Esophagus squamous epithelium (tissue), 5 donors: ENCODE results near the gene SIL1. TPM values are rescaled to one million over a fixed set of nuclear protein-coding genes. Genes with fewer than 3 reads are reported as not detected.
"Not testable (repeated sequence)": the region's sequence is repeated elsewhere in the genome, so short reads cannot be mapped to it uniquely, and the experiment has no call there.

Experiments
- DNase-seq: peaks from one replicate; lab custom pipeline; 2025; lab: John Stamatoyannopoulos, UW
- H3K27ac ChIP-seq, 4 donors: fragments of 200-600 bp; sonication (generic); one replicate each; pipeline ENCODE4 v1.5.1; 2016 to 2019; ENCODE audit warnings: mild to moderate bottlenecking in 1 of 4
- H3K27me3 ChIP-seq, 4 donors: fragments of 200-600 bp; sonication (generic); 1 replicate in 3 of 4; 2 replicates in 1 of 4; pipeline versions ENCODE4 v1.5.1 to v1.6.0; 2017 to 2021; ENCODE audit warnings: antibody characterized with exemption in 1 of 4
- H3K36me3 ChIP-seq, 3 donors: fragments of 200-600 bp; sonication (generic); one replicate each; pipeline ENCODE4 v1.5.1; 2016 to 2019
- H3K4me1 ChIP-seq, 3 donors: fragments of 200-600 bp; sonication (generic); one replicate each; pipeline ENCODE4 v1.5.1; 2017 to 2019
- H3K4me3 ChIP-seq, 4 donors: fragments of 200-600 bp; sonication (generic); 1 replicate in 3 of 4; 2 replicates in 1 of 4; pipeline ENCODE4 v1.5.1; 2016 to 2019; ENCODE audit warnings: mild to moderate bottlenecking in 2 of 4, moderate library complexity in 1 of 4
- H3K9me3 ChIP-seq, 3 donors: fragments of 200-600 bp; sonication (generic); one replicate each; pipeline ENCODE4 v1.5.1; 2016 to 2019
- POLR2A ChIP-seq, 4 donors: fragments of 450-650 bp; IDR thresholded peaks; one replicate each; pipeline ENCODE4 v1.6.1; 2017; ENCODE audit warnings: antibody characterized with exemption in 4 of 4, mild to moderate bottlenecking in 4 of 4, moderate library complexity in 3 of 4
- WGBS, 2 donors: methylation state at CpG; one replicate each; pipeline ENCODE4 v1.1.5; 2018; 5-methylcytosine and 5-hydroxymethylcytosine counted together
- intact Hi-C: fragments of 100-400 bp; cut with DNase I; formaldehyde crosslinking; loops from one replicate; pipeline ENCODE4 v1.15.0; 2022
- total RNA-seq, 4 donors: library from RNA; depleted of rRNA; stranded (reverse); fragments of >200 nt; gene quantifications; one replicate each; pipeline ENCODE4 v1.1.0, GENCODE V29; 2016
- TF ChIP-seq, protein P1 (sequence below), 6 experiments: fragments of 450-650 bp in 4 of 6; fragments of 200-600 bp in 2 of 6; sonication (generic) in 2 of 6; IDR thresholded peaks; one replicate each; pipeline ENCODE4 v1.5.1; 2016 to 2019; ENCODE audit warnings: antibody characterized with exemption in 6 of 6, mild to moderate bottlenecking in 4 of 6, moderate library complexity in 4 of 6
- donor health status: DM: yes; HTN: yes; CAD: no.

The SIL1 gene
- total RNA-seq, 4 donors from 2014 or later: 18.0 to 34.6 (median 18.3) TPM

DNA sequence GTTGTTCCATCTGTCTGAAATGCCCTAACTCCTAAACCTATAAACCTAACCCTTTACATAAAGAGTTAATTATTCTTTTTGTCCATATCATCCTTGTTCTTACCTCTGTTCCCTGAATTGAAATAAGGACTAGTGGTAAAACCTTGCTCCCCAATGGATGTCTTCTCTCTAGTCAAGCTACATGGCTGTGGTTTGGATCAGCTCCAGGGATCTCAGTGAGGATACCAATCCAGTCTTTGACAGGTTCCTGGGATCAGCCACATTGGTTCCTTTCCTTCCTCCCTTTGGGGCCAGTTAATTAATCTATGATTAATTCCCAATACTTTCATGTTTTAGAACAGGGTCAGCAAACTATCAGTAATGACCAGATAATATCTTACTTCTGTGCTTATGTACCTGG, 151.6 kb downstream of the SIL1 start:
- peaks cover 0 to 19% (median 15%) of the 10 kb centered on the region in 3 donors for H3K4me1 ChIP-seq
- no peaks in the 10 kb centered on the region for H3K27me3 ChIP-seq
- no peak overlapping the region for H3K27ac ChIP-seq
- H3K36me3 ChIP-seq: peaks cover 0 to 23% (median 0%) of the 10 kb centered on the region in 3 donors
- no peak overlapping the region for H3K4me3 ChIP-seq
- TF ChIP-seq, protein P1, sequence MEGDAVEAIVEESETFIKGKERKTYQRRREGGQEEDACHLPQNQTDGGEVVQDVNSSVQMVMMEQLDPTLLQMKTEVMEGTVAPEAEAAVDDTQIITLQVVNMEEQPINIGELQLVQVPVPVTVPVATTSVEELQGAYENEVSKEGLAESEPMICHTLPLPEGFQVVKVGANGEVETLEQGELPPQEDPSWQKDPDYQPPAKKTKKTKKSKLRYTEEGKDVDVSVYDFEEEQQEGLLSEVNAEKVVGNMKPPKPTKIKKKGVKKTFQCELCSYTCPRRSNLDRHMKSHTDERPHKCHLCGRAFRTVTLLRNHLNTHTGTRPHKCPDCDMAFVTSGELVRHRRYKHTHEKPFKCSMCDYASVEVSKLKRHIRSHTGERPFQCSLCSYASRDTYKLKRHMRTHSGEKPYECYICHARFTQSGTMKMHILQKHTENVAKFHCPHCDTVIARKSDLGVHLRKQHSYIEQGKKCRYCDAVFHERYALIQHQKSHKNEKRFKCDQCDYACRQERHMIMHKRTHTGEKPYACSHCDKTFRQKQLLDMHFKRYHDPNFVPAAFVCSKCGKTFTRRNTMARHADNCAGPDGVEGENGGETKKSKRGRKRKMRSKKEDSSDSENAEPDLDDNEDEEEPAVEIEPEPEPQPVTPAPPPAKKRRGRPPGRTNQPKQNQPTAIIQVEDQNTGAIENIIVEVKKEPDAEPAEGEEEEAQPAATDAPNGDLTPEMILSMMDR (IDR thresholded peaks at IDR 0.05): no peak
- TF ChIP-seq POLR2A (IDR thresholded peaks at IDR 0.05): no peak
- no peak for DNase-seq
- no peaks in the 10 kb centered on the region for H3K9me3 ChIP-seq
- intact Hi-C loops: no loop called here

DNA sequence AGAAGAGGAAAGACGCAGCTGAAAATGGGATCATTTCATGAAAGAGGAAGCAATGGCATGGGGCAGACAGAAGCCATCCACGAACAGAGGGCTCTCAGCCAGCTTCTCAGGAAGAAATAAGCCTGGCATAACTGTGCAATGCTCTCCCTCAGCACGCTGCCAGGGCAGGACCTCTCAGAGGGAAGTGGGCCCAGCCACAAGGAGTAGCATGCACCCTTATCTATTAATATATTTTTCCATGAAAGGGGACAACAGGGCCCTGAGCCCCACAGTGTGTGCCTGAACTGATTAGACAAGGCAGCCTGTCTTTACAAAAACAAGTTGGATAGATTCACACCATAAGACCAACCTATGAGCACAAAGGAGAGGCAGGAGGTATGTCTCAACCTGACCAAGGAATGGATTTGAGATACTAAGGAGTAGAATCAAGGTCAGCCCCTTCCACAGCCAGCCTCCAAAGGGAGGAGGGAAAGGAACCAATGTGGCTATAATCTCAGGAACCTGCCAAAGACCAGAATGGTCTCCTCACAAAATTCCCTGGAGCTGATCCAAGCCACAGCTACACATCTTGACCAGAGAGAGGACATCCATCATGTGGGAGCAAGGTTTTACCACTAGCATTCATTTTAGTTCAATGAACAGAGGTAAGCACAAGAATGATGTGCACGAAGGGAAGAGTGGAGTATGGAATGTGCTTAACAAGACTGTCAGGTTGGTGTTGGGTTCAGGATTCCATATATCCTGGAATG, 154.8 kb downstream of the SIL1 start:
- Histone ChIP-seq H3K4me1 (no peaks in the 10 kb centered on the region), H3K9me3 (no peaks in the 10 kb centered on the region), H3K27ac (no peak overlapping the region), H3K36me3 (peaks cover 0 to 13% (median 0%) of the 10 kb centered on the region in 3 donors), H3K27me3 (no peaks in the 10 kb centered on the region), H3K4me3 (no peak overlapping the region)
- TF ChIP-seq POLR2A (IDR thresholded peaks at IDR 0.05): no peak
- TF ChIP-seq, protein P1 (IDR thresholded peaks at IDR 0.05): no peak
- intact Hi-C loops: no loop called here
- 82 to 83% methylated on average over 4 of the region's 4 CpGs for WGBS, 2 donors
- no peak for DNase-seq

DNA sequence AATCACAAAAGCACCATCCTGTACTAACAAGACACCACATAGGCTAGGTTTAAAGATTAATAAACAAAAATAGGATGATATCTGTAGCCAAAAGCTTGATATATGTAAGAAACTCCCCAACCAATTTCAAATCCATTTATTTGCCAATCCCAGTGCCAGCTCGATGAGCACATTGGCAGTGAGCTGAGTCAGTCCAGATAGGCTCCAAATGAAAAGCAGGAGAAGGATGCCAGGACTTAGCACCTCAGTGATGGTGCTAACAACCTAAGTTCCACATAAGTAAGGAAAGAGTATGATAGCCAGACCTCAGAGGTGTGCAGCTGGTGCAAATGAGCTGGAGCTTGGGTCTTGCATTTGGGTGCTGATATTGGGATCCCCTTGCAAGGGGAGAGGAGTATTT, 158.1 kb downstream of the SIL1 start:
- WGBS, 2 donors: 61 to 75% methylated on average over 1 of the region's 1 CpG
- no peak for DNase-seq
- TF ChIP-seq, protein P1 (IDR thresholded peaks at IDR 0.05): no peak
- no peak for TF ChIP-seq POLR2A (IDR thresholded peaks at IDR 0.05)

DNA sequence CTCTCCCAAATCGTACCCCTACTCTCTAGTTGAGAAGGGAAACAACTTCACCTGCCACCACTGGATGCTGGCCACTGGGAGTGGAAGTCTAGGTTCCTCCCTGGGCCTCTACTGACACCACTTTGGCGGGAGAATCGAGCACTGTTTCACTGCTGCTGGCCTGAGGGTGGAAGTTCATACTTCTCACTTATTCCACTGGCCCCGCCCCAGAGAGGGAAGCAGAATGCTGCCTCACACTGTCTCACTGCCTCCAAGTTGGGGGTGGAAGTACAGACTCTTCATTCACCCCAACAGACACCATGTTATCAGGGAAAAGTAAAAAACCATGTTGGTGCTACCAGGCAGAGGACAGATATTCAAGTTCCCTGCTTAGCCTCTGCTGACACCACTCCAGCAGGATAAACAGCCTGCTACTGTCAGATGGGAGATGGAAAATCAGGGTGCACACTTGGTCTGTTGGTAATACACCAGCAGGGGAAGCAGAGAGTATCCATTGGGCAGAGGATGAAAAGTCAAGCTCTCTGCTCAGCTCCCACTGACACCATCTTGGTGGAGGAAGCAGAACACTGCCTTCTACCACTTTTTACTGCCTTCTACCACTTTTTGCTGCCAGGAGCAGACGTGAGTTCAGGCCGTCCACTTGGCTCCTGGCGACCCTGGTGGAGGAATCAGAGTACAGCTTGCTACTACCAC, 159.4 kb downstream of the SIL1 start:
- DNase-seq: no peak
- H3K36me3 ChIP-seq: peaks cover 0 to 12% (median 0%) of the 10 kb centered on the region in 3 donors
- intact Hi-C loops: no loop called here
- no peaks in the 10 kb centered on the region for H3K9me3 ChIP-seq
- H3K4me1 ChIP-seq: no peaks in the 10 kb centered on the region
- TF ChIP-seq POLR2A (IDR thresholded peaks at IDR 0.05): no peak
- TF ChIP-seq, protein P1 (IDR thresholded peaks at IDR 0.05): no peak
- WGBS, 2 donors: 71 to 85% methylated on average over 4 to 7 of the region's 7 CpGs
- no peaks in the 10 kb centered on the region for H3K27me3 ChIP-seq
- no peak overlapping the region for H3K27ac ChIP-seq
- no peak overlapping the region for H3K4me3 ChIP-seq

More for the DNA sequence above, 158.1 kb downstream of the SIL1 start:
- no peak overlapping the region for H3K27ac ChIP-seq
- H3K4me3 ChIP-seq: no peak overlapping the region
- peaks cover 0 to 12% (median 0%) of the 10 kb centered on the region in 3 donors for H3K36me3 ChIP-seq
- H3K27me3 ChIP-seq: no peaks in the 10 kb centered on the region
- no peaks in the 10 kb centered on the region for H3K4me1 ChIP-seq
- no peaks in the 10 kb centered on the region for H3K9me3 ChIP-seq
- intact Hi-C loops: no loop called here

DNA sequence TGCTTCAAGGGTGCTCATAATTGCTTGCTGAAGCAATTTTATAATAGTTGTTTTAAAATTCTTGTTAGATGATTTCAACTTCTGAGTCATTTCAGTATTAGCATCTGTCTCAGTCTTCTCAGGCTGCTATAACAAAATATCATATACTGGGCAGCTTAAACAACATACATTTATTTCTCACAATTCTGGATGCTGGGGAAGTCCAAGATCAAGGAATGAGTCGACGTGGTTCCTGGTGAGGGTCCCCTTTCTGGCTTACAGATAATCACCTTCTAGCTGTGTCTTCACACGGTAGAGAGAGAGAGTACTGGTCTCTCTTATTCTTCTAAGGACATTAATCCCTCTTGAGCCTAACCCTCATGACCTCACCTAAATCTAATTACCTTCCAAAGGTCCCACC, 160.4 kb downstream of the SIL1 start:
- 81 to 88% methylated on average over 3 of the region's 3 CpGs for WGBS, 2 donors
- no peak overlapping the region for H3K4me3 ChIP-seq
- intact Hi-C loops: no loop called here
- H3K9me3 ChIP-seq: no peaks in the 10 kb centered on the region
- H3K27ac ChIP-seq: no peak overlapping the region
- H3K4me1 ChIP-seq: no peaks in the 10 kb centered on the region
- TF ChIP-seq, protein P1 (IDR thresholded peaks at IDR 0.05): no peak
- no peak for TF ChIP-seq POLR2A (IDR thresholded peaks at IDR 0.05)
- H3K27me3 ChIP-seq: no peaks in the 10 kb centered on the region
- no peak for DNase-seq
- H3K36me3 ChIP-seq: peaks cover 0 to 11% (median 0%) of the 10 kb centered on the region in 3 donors

DNA sequence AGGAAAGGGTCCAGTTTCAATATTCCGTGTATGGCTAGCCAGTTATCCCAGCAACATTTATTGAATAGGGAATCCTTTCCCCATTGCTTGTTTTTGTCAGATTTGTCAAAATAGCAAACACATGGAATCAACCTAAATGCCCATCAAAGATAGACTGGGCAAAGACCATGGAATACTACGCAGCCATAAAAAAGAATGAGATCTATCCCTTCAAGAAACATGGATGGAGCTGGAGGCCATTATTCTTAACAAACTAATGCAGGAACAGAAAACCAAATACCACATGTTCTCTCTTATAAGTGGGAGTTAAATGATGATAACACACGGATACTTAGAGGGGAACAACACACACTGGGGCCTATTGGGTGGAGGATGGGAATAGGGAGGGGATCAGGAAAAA, 161.8 kb downstream of the SIL1 start:
- H3K36me3 ChIP-seq, H3K4me3 ChIP-seq, H3K4me1 ChIP-seq, H3K27me3 ChIP-seq, DNase-seq, H3K27ac ChIP-seq, intact Hi-C loops, H3K9me3 ChIP-seq: not testable (repeated sequence)
- 79 to 81% methylated on average over 3 of the region's 3 CpGs for WGBS, 2 donors
